A673 (cell line): ENCODE results near the gene NKX2-4. TPM values are rescaled to one million over a fixed set of nuclear protein-coding genes. Genes with fewer than 3 reads are reported as not detected.
"Not testable (repeated sequence)": the region's sequence is repeated elsewhere in the genome, so short reads cannot be mapped to it uniquely, and the experiment has no call there.

Source experiments
- BruUV-seq: library from RNA; stranded (reverse); fragments of 400-500 nt; replicated peaks from 2 replicates; lab custom pipeline; 2021; lab: Mats Ljungman, UMichigan
- CTCF ChIA-PET: fragments of 300-600 bp; sonication (Branson Sonifier 250); formaldehyde crosslinking; loops from one replicate; lab custom pipeline; 2022; ENCODE audit warnings: antibody characterized with exemption; lab: Charles Lee
- POLR2A ChIA-PET: fragments of 300-600 bp; sonication (Branson Sonifier 250); formaldehyde crosslinking; loops from one replicate; lab custom pipeline; 2022; ENCODE audit warnings: antibody characterized with exemption; ENCODE audit not compliant: low non-redundant PET; lab: Charles Lee
- DNase-seq: peaks from one replicate; pipeline ENCODE4 v3.0.0-alpha.2; 2015; ENCODE audit warnings: low spot score
- H3K27ac ChIP-seq: fragments of 200-600 bp; sonication (generic); 2 replicates; pipeline ENCODE4 v1.5.1; 2016; ENCODE audit warnings: mixed run types, low read depth, mild to moderate bottlenecking, mixed read lengths, antibody characterized with exemption, low read length; ENCODE audit not compliant: poor library complexity, severe bottlenecking
- H3K27me3 ChIP-seq: fragments of 200-600 bp; sonication (generic); replicated peaks from 2 replicates; pipeline ENCODE4 v1.6.1; 2017; ENCODE audit warnings: mixed run types, low read depth, mild to moderate bottlenecking, mixed read lengths, antibody characterized with exemption, low read length; ENCODE audit not compliant: insufficient read depth, poor library complexity
- H3K36me3 ChIP-seq: fragments of 200-600 bp; sonication (generic); 2 replicates; pipeline ENCODE4 v1.6.1; 2016; ENCODE audit warnings: mixed run types, mild to moderate bottlenecking, mixed read lengths, antibody characterized with exemption, low read length; ENCODE audit not compliant: insufficient read depth, poor library complexity, severe bottlenecking
- H3K4me1 ChIP-seq: fragments of 200-600 bp; sonication (generic); 2 replicates; pipeline ENCODE4 v1.6.1; 2017; ENCODE audit warnings: mixed run types, mild to moderate bottlenecking, mixed read lengths, antibody characterized with exemption, low read length; ENCODE audit not compliant: insufficient read depth, poor library complexity, severe bottlenecking
- H3K4me3 ChIP-seq: fragments of 200-600 bp; sonication (generic); 2 replicates; pipeline ENCODE4 v1.5.1; 2016; ENCODE audit warnings: low read depth, mixed run types, mild to moderate bottlenecking, mixed read lengths, low read length; ENCODE audit not compliant: poor library complexity, severe bottlenecking
- H3K9me3 ChIP-seq: fragments of 200-600 bp; sonication (generic); 2 replicates; pipeline ENCODE4 v1.6.1; 2016; ENCODE audit warnings: mixed run types, low read depth, mild to moderate bottlenecking, mixed read lengths, antibody characterized with exemption, low read length; ENCODE audit not compliant: poor library complexity, severe bottlenecking
- CTCF ChIP-seq: fragments of 300-800, 200-600 bp; sonication (generic); conservative IDR thresholded peaks from 2 replicates; pipeline ENCODE4 v1.5.1; 2017; ENCODE audit warnings: low read depth, mild to moderate bottlenecking, antibody characterized with exemption, low read length, moderate library complexity, mixed read lengths
- EZH2 ChIP-seq: fragments of 200-600 bp; sonication (generic); IDR thresholded peaks from 2 replicates; pipeline ENCODE4 v1.6.1; 2017; ENCODE audit warnings: borderline replicate concordance, low read depth, mild to moderate bottlenecking, mixed read lengths, antibody characterized with exemption, low read length; ENCODE audit not compliant: poor library complexity, severe bottlenecking
- intact Hi-C: fragments of 100-400 bp; cut with micrococcal nuclease; formaldehyde crosslinking; loops from one replicate; pipeline ENCODE4 v1.10.0; 2022; ENCODE audit not compliant: unreplicated experiment
- total RNA-seq: library from RNA; stranded (reverse); gene quantifications from 2 replicates; pipeline ENCODE4 v1.2.3, GENCODE V29; 2021

The NKX2-4 gene
- total RNA-seq, 1 experiment from 2014 or later, result 0.13 TPM

- Histone ChIP-seq H3K27ac (no peak overlapping the region), H3K27me3 (no peaks in the 10 kb centered on the region), H3K4me3 (no peak overlapping the region), H3K9me3 (no peaks in the 10 kb centered on the region), H3K4me1 (peaks cover 8% of the 10 kb centered on the region), H3K36me3 (peaks cover 37% of the 10 kb centered on the region)
- TF ChIP-seq EZH2 (no peak), CTCF (no peak)
- no peak for DNase-seq
- POLR2A ChIA-PET, result no interaction called here
- CTCF ChIA-PET, result no interaction called here
- BruUV-seq, result no TSS peak
- intact Hi-C loops, result no loop called here
Measured at GRCh38 chr20:21368791-21369190, 28.5 kb downstream of the NKX2-4 start.

DNA sequence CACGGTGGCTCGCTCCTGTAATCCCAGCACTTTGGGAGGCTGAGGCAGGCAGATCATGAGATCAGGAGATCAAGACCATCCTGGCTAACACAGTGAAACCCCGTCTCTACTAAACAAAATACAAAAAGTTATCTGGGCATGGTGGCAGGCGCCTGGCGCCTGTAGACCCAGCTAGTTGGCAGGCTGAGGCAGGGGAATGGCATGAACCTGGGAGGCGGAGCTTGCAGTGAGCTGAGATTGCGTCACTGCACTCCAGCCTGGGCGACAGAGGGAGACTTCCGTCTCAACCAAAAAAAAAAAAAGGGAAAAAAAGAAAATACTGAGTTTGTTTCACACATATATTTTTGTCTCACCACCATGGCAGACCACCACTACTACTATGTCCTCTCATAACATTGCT, 31.1 kb downstream of the NKX2-4 start:
- H3K27ac ChIP-seq, DNase-seq, H3K9me3 ChIP-seq, BruUV-seq, POLR2A ChIA-PET, CTCF ChIA-PET, H3K4me1 ChIP-seq, H3K4me3 ChIP-seq, intact Hi-C loops, H3K27me3 ChIP-seq: not testable (repeated sequence)
- peaks cover 37% of the 10 kb centered on the region for H3K36me3 ChIP-seq

GRCh38 chr20:21365771-21366170, 31.6 kb downstream of the NKX2-4 start:
- H3K4me1 ChIP-seq, result peaks cover 2% of the 10 kb centered on the region
- H3K36me3 ChIP-seq, result peaks cover 37% of the 10 kb centered on the region
- no peaks in the 10 kb centered on the region for H3K9me3 ChIP-seq
- H3K27me3 ChIP-seq, result no peaks in the 10 kb centered on the region
- BruUV-seq, result no TSS peak
- CTCF ChIA-PET, result no interaction called here
- intact Hi-C loops, result no loop called here
- POLR2A ChIA-PET, result no interaction called here
- TF ChIP-seq CTCF, result no peak
- no peak for TF ChIP-seq EZH2
- H3K4me3 ChIP-seq, result no peak overlapping the region
- no peak for DNase-seq
- no peak overlapping the region for H3K27ac ChIP-seq

GRCh38 chr20:21364413-21364812, 32.9 kb downstream of the NKX2-4 start:
- ChIA-PET CTCF (no interaction called here), POLR2A (no interaction called here)
- intact Hi-C loops, result no loop called here
- Histone ChIP-seq H3K9me3 (no peaks in the 10 kb centered on the region), H3K4me3 (no peak overlapping the region), H3K36me3 (peaks cover 42% of the 10 kb centered on the region), H3K4me1 (peaks cover 13% of the 10 kb centered on the region), H3K27me3 (no peaks in the 10 kb centered on the region), H3K27ac (no peak overlapping the region)
- no peak for TF ChIP-seq CTCF
- no peak for TF ChIP-seq EZH2
- no TSS peak for BruUV-seq
- no peak for DNase-seq
